Right renal pelvis (tissue), 4 donors: ENCODE results near the gene KDM4D. TPM values are rescaled to one million over a fixed set of nuclear protein-coding genes. Genes with fewer than 3 reads are reported as not detected.
"Not testable (repeated sequence)": the region's sequence is repeated elsewhere in the genome, so short reads cannot be mapped to it uniquely, and the experiment has no call there.

Source experiments
- DNase-seq, 4 donors: peaks; one replicate each; pipeline ENCODE4 v3.0.0-alpha.2; 2013; ENCODE audit warnings: low read depth in 4 of 4, low spot score in 3 of 4, missing footprints in 1 of 4
- polyA plus RNA-seq, 4 donors: library from polyadenylated mRNA; unstranded; fragments of 120-200 nt; gene quantifications; one replicate each; pipeline ENCODE4 v1.2.1, GENCODE V29; 2013; ENCODE audit not compliant: insufficient read length in 4 of 4

KDM4D gene
- polyA plus RNA-seq, 4 donors: 2.3 to 2.7 (median 2.5) TPM

DNA sequence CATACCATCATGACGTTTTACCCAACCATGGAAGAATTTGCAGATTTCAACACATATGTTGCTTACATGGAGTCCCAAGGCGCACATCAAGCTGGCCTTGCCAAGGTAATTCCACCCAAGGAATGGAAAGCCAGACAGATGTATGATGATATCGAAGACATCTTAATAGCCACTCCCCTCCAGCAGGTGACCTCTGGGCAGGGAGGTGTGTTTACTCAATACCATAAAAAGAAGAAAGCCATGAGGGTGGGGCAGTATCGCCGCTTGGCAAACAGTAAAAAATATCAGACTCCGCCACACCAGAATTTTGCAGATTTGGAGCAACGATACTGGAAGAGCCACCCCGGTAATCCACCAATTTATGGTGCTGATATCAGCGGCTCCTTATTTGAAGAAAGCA lies 52.1 kb downstream of the KDM4D start:
- not testable (repeated sequence) for DNase-seq

DNA sequence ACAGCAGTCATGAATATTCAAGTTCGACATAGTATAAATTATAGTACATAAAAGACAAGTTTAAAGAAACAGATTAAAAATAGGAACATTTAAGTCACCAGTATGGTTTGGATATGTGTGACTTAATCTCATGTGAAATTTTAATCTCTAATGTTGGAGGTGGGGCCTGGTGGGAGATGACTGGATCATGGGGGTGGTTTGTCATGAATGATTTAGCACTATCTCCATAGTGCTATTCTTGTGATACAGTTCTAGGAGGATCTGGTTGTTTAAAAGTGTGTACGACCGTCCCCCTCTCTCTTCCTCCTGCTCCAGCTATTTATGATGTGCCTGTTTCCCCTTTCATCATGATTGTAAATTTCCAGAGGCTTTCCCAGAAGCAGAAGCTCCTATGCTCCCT lies 54.8 kb downstream of the KDM4D start:
- DNase-seq: no peak

DNA sequence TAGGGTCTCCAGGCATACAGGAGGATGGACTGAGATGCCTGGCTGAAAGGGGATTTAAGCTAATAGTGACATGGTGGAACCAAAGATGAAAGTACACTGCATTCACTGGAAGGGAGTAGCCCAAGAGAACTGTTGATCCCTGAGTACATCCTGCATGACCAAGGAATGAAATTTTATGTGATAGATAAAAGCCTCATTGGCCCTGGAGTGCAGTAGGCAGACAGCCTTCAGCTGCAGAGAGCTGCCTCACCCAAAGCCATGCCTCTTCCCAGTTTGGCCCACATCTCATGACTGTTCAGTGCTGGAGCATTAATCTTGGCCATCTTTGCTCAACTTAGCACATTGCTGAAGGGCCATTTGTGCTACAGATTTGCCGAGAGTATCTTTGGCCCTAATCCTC lies 59.5 kb downstream of the KDM4D start:
- DNase-seq: no peak

DNA sequence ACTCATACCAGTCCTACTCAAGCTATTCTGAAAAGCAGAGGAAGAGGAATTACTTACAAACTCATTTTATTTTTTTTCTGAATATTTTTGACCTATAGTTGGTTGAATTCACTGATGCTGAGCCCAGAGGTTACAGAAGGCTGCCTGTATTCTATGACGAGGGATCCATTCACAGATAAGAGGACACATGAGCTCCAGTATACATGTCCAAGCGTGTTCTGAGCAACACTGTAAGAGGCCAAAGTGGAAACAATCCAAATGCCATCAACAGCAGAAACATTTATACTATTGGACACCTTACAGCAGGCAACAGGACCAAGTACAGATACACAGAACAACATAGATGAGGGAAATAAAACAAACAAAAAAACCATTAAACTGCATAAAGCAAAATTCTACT lies 61.8 kb downstream of the KDM4D start:
- DNase-seq: no peak

DNA sequence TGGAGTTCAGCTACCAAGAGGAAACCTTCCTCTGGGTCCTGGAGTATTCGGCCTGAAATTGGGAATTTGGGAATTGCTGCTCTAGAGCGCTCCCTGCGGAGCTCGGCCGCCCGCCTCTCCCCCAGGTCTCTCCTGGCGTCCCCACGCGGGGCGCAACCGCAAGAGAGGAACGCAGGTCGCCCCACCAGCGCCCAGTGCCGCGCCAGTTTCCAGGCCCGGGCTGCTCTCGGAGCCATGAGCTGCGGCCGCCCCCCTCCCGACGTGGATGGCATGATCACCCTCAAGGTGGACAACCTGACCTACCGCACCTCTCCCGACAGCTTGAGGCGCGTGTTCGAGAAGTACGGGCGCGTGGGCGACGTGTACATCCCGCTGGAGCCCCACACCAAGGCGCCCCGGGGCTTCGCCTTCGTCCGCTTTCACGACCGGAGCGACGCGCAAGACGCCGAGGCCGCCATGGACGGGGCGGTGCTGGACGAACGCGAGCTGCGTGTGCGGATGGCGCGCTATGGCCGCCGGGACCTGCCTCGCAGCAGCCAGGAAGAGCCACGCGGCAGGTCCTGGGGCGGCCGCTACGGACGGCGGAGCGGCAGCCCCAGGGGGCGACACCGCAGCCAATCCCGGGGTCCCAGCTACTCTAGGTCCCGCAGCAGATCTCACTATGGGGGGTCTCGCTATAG lies 64.0 kb downstream of the KDM4D start:
- peak in 2 of 4 donors; percentile 5 to 18 for DNase-seq

DNA sequence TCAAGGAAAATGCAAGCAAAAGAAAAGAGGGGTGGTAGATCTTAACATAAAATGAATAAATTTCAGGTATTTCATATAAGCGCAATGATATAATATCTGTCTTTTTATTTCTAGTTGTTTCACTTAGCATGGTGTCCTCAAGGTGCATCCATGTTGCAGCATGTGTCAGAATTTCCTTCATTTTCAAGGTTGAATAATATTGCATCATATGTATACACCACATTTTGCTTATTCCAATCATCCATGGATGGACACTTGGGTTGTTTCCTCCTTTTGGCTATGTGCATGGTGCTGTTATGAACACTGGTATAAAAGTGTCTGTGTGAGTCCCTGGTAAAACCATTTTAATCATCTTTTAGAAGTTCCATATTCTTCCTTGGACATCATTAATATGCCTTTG lies 68.7 kb downstream of the KDM4D start:
- no peak for DNase-seq

DNA sequence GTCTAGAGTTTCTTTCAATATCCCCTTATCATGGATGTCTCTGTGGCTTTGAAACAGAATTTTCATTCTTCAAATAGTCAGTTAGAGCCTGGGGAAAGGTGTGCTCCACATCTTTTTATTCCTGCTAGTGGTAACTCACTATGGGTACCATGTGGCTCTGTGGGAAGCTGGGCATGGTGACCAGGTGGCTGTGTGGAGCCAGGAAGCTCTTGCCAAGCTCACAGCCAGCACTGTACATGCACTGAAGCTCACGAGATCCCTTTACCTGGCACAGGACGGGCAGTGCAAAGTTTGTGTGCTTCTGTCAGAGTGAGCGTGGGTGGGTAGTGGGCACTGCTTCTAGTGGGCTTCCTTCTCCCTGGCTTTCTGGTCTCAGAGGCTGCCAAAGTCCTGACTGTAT lies 69.4 kb downstream of the KDM4D start:
- DNase-seq: no peak

DNA sequence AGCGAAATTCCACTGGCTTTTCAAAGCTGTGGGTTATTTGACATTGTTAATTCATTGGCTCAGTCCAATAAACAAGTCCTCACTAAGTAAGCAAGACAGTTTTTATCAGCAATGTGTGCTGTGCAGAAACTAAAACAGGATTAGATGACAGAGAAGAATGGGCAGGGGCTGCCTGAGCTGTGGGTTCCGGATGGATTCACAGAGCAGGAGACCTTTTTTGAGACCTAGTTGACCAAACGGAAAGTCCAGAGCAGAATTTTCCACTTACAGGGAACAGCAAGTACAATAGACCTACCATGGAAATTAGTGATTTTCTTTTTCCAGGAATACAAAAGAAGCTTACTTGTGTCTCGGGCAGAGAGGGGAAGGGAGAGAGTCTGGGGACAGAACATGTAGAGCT lies 70.5 kb downstream of the KDM4D start:
- no peak for DNase-seq

DNA sequence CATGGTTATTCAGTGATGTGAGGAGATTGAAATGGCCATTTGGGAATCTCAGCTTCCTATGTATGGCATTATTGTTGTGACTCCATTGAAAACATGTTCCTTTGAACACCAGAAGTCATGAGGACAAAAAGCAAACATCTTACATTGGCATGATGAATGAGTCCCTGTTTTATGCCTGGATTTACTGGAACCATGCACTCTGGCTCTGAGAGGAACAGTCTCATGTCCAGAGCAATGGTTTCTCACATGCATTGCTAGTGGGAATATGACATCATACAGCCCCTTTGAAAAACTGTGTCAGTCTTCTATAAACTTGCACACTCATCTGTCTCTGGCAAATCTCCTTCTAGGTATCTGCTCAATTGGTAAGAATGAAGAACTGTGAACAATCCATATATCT lies 72.3 kb downstream of the KDM4D start:
- no peak for DNase-seq

Other genes starting within 250 kb of the KDM4D start
- gene AMOTL1, start 205.4 kb upstream of the KDM4D start, polyA plus RNA-seq: 10 to 100 TPM; 42.9 to 50.3 (median 46.1) TPM
- 100 to 1,000 TPM; 116 to 129 (median 122) TPM for gene CWC15, start 153 bp upstream of the KDM4D start, polyA plus RNA-seq
- under 1 TPM; 0.12 to 0.24 (median 0.20) TPM for gene KDM4E, start 51.5 kb downstream of the KDM4D start, polyA plus RNA-seq
- gene KDM4F, start 75.7 kb downstream of the KDM4D start, polyA plus RNA-seq: not detected
- gene SRSF8, start 93.2 kb downstream of the KDM4D start, polyA plus RNA-seq: 10 to 100 TPM; 68.6 to 83.0 (median 77.9) TPM
- 10 to 100 TPM; 18.8 to 23.2 (median 21.6) TPM for gene ENDOD1, start 116.1 kb downstream of the KDM4D start, polyA plus RNA-seq